ENCODE results near the gene OLIG1. TPM values are rescaled to one million over a fixed set of nuclear protein-coding genes. Genes with fewer than 3 reads are reported as not detected.

Gene OLIG1
- total and polyA plus RNA-seq, 2 donors (not counting 1 experiment from before 2014, with no cell fraction given) = 0.33 TPM; not detected in 1

DNA sequence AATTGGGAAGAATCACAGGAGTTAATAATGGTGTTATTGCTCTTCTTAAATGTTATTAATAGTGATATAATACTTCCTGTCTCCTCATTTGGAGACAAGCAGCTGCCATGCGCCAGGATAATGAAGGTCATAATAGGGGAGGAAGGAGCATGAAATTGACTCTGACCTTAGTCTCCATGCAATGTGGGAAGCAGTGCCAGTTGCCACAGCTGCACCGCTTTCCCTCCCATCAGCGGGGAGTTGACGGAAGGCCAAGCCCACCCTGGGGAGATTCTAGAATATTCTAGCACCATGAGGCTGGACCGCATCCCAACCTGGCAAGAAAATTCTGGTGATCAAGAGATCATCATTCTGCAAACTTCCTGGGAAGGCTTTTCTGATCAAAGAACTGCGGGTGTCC is 11.0 kb upstream of the OLIG1 start:
- Histone ChIP-seq H3K9ac (ENCODE audit: low read length) (no peak overlapping the region), H3K36me3 (replicated peaks in 1 of 2; ENCODE audit: control extremely low read depth in 1 of 2, control insufficient read depth in 1 of 2, extremely low read depth in 1 of 2, insufficient read depth in 2 of 2, low read length in 1 of 2) (no peaks in the 10 kb centered on the region), H4K20me1 (ENCODE audit: control insufficient read depth, insufficient read depth, low read length, poor library complexity, severe bottlenecking) (no peaks in the 10 kb centered on the region), H3K79me2 (ENCODE audit: control insufficient read depth, insufficient read depth, low read length) (no peaks in the 10 kb centered on the region), H3K4me1 (ENCODE audit: control insufficient read depth in 2 of 2, insufficient read depth in 2 of 2, low read length in 2 of 2) (no peaks in the 10 kb centered on the region), H3K4me3 (ENCODE audit: control extremely low read depth in 1 of 5, extremely low read depth in 1 of 5, insufficient read depth in 1 of 5, low read depth in 2 of 5, low read length in 4 of 5) (no peak overlapping the region), H3K4me2 (replicated peaks; ENCODE audit: low read depth, low read length, poor library complexity, severe bottlenecking) (no peak overlapping the region), H3K9me3 (ENCODE audit: control extremely low read depth in 1 of 3, control insufficient read depth in 2 of 3, insufficient read depth in 1 of 3, low read length in 2 of 3) (no peaks in the 10 kb centered on the region), H3K27me3 (replicated peaks in 1 of 4; ENCODE audit: control extremely low read depth in 1 of 4, control insufficient read depth in 3 of 4, insufficient read depth in 4 of 4, low read length in 3 of 4) (peaks cover 0 to 23% (median 1%) of the 10 kb centered on the region in 4 experiments), H2AFZ (ENCODE audit: insufficient read depth, low read depth, low read length, poor library complexity, severe bottlenecking) (no peak overlapping the region), H3K27ac (ENCODE audit: low read length in 2 of 2) (no peak overlapping the region)
- H3K27ac Mint-ChIP-seq = no peak overlapping the region
- ChIA-PET POLR2A (no interaction called here), CTCF (no interaction called here)
- 88% methylated on average over 4 of the region's 6 CpGs for WGBS (ENCODE audit: insufficient coverage)
- no peak overlapping the region for H3K4me3 Mint-ChIP-seq
- DNase-seq (no peak), ATAC-seq (ENCODE audit: low read depth) (no peak)
- intact Hi-C loops (cut with micrococcal nuclease) = no loop called here
- peaks cover 47% of the 10 kb centered on the region for H3K27me3 Mint-ChIP-seq
- no peak for TF ChIP-seq EZH2 (IDR thresholded peaks at IDR 0.05; ENCODE audit: borderline replicate concordance, insufficient read depth, low read depth, low read length, poor library complexity, severe bottlenecking)
- TF ChIP-seq CTCF (IDR thresholded peaks at IDR 0.05) = no peak
- no peaks in the 10 kb centered on the region for H3K4me1 Mint-ChIP-seq
- H3K9me3 Mint-ChIP-seq (ENCODE audit: insufficient read depth) = no peaks in the 10 kb centered on the region

DNA sequence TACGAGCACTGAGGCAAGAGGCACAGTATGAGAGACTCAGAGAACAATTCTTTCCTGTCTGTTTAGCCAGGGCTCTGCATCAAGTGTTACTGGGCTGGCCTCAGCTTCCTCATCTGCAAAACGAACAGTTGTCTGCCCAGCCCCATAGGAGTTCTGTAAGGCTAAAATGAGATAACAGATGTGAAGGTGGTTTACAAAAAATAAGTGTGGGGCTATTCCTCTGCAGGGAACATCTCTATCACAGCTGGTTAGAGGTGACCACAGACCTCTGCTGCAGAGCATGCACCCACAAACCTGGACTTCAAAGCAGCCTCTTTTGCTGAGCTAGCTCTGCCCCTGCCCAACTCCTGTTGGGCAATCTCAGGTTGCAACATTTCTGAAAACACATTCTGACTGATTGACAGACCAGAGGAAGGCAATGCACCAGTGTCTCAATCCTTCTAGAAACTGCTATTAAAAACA is 10.5 kb upstream of the OLIG1 start:
- no peak overlapping the region for H3K4me3 Mint-ChIP-seq
- H3K9ac ChIP-seq (ENCODE audit: low read length) = no peak overlapping the region
- peaks cover 50% of the 10 kb centered on the region for H3K27me3 Mint-ChIP-seq
- no peaks in the 10 kb centered on the region for H3K4me1 ChIP-seq (ENCODE audit: control insufficient read depth in 2 of 2, insufficient read depth in 2 of 2, low read length in 2 of 2)
- no peaks in the 10 kb centered on the region for H3K9me3 Mint-ChIP-seq (ENCODE audit: insufficient read depth)
- no peak overlapping the region for H3K4me3 ChIP-seq (ENCODE audit: control extremely low read depth in 1 of 5, extremely low read depth in 1 of 5, insufficient read depth in 1 of 5, low read depth in 2 of 5, low read length in 4 of 5)
- CTCF ChIA-PET = no interaction called here
- H3K4me2 ChIP-seq (replicated peaks; ENCODE audit: low read depth, low read length, poor library complexity, severe bottlenecking) = no peak overlapping the region
- no peak for TF ChIP-seq CTCF (IDR thresholded peaks at IDR 0.05)
- no peak for TF ChIP-seq EZH2 (IDR thresholded peaks at IDR 0.05; ENCODE audit: borderline replicate concordance, insufficient read depth, low read depth, low read length, poor library complexity, severe bottlenecking)
- ATAC-seq (ENCODE audit: low read depth) = no peak
- POLR2A ChIA-PET = no interaction called here
- H3K27me3 ChIP-seq (replicated peaks in 1 of 4; ENCODE audit: control extremely low read depth in 1 of 4, control insufficient read depth in 3 of 4, insufficient read depth in 4 of 4, low read length in 3 of 4) = peaks cover 0 to 23% (median 1%) of the 10 kb centered on the region in 4 experiments
- H3K27ac Mint-ChIP-seq = no peak overlapping the region
- no peak overlapping the region for H2AFZ ChIP-seq (ENCODE audit: insufficient read depth, low read depth, low read length, poor library complexity, severe bottlenecking)
- H4K20me1 ChIP-seq (ENCODE audit: control insufficient read depth, insufficient read depth, low read length, poor library complexity, severe bottlenecking) = no peaks in the 10 kb centered on the region
- intact Hi-C loops (cut with micrococcal nuclease) = no loop called here
- no peak for DNase-seq
- no peak overlapping the region for H3K27ac ChIP-seq (ENCODE audit: low read length in 2 of 2)
- H3K36me3 ChIP-seq (replicated peaks in 1 of 2; ENCODE audit: control extremely low read depth in 1 of 2, control insufficient read depth in 1 of 2, extremely low read depth in 1 of 2, insufficient read depth in 2 of 2, low read length in 1 of 2) = no peaks in the 10 kb centered on the region
- 6% methylated on average over 2 of the region's 2 CpGs for WGBS (ENCODE audit: insufficient coverage)
- no peaks in the 10 kb centered on the region for H3K4me1 Mint-ChIP-seq
- no peaks in the 10 kb centered on the region for H3K9me3 ChIP-seq (ENCODE audit: control extremely low read depth in 1 of 3, control insufficient read depth in 2 of 3, insufficient read depth in 1 of 3, low read length in 2 of 3)
- no peaks in the 10 kb centered on the region for H3K79me2 ChIP-seq (ENCODE audit: control insufficient read depth, insufficient read depth, low read length)

Measured in B cell (primary cell).